Vagina (tissue), 2 donors: ENCODE results near the gene CA4.

Source experiments
- CTCF ChIP-seq, 3 experiments: fragments of 450-650 bp in 2 of 3; fragments of 200-600 bp in 1 of 3; sonication (generic) in 1 of 3; IDR thresholded peaks; one replicate each; pipeline ENCODE4 v1.5.1; 2017 to 2019; ENCODE audit warnings: antibody characterized with exemption in 3 of 3, mild to moderate bottlenecking in 2 of 3, moderate library complexity in 2 of 3
- POLR2A ChIP-seq, 2 donors: fragments of 450-650 bp; IDR thresholded peaks; one replicate each; pipeline ENCODE4 v1.6.1; 2017; ENCODE audit warnings: antibody characterized with exemption in 2 of 2, mild to moderate bottlenecking in 2 of 2, moderate library complexity in 2 of 2
- POLR2AphosphoS5 ChIP-seq, 2 donors: sonication (generic); formaldehyde crosslinking; IDR thresholded peaks; one replicate each; pipeline ENCODE4 v1.9.0; 2017; ENCODE audit warnings: antibody characterized with exemption in 2 of 2, mild to moderate bottlenecking in 2 of 2, low read depth in 1 of 2; ENCODE audit not compliant: insufficient read depth in 1 of 2

- TF ChIP-seq POLR2A (IDR thresholded peaks at IDR 0.05) (no peak), CTCF (IDR thresholded peaks at IDR 0.05) (no peak), POLR2AphosphoS5 (IDR thresholded peaks at IDR 0.05; ENCODE audit: insufficient read depth in 1 of 2, low read depth in 1 of 2) (no peak)
Measured at GRCh38 chr17:60109161-60109560, 40.6 kb upstream of the CA4 start.
